ENCODE measurements around the gene RFNG. TPM values are rescaled to one million over a fixed set of nuclear protein-coding genes. Genes with fewer than 3 reads are reported as not detected.

Gene RFNG
- total and polyA plus RNA-seq, 9 donors: 20.9 to 61.3 (median 44.7) TPM

- Histone ChIP-seq H3K9me3 (no peaks in the 10 kb centered on the region), H3K4me3 (no peak overlapping the region), H3K4me1 (ENCODE audit: insufficient read depth) (peaks cover 8% of the 10 kb centered on the region), H3K36me3 (no peaks in the 10 kb centered on the region), H3K27me3 (no peaks in the 10 kb centered on the region), H3K27ac (no peak overlapping the region)
- TF ChIP-seq, protein P1, sequence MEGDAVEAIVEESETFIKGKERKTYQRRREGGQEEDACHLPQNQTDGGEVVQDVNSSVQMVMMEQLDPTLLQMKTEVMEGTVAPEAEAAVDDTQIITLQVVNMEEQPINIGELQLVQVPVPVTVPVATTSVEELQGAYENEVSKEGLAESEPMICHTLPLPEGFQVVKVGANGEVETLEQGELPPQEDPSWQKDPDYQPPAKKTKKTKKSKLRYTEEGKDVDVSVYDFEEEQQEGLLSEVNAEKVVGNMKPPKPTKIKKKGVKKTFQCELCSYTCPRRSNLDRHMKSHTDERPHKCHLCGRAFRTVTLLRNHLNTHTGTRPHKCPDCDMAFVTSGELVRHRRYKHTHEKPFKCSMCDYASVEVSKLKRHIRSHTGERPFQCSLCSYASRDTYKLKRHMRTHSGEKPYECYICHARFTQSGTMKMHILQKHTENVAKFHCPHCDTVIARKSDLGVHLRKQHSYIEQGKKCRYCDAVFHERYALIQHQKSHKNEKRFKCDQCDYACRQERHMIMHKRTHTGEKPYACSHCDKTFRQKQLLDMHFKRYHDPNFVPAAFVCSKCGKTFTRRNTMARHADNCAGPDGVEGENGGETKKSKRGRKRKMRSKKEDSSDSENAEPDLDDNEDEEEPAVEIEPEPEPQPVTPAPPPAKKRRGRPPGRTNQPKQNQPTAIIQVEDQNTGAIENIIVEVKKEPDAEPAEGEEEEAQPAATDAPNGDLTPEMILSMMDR (IDR thresholded peaks at IDR 0.05): no peak
- TF ChIP-seq EP300 (IDR thresholded peaks at IDR 0.05) (no peak), POLR2A (IDR thresholded peaks at IDR 0.05) (no peak)
- intact Hi-C loops (cut with DNase I): no loop called here
- WGBS, 3 donors: 91 to 93% (median 92%) methylated on average over 36 to 40 of the region's 40 CpGs
- peak in 2 of 5 donors; percentile 12 to 28 for DNase-seq
These were observed 41.6 kb upstream of the RFNG start for GRCh38 chr17:82092995-82093751.

DNA sequence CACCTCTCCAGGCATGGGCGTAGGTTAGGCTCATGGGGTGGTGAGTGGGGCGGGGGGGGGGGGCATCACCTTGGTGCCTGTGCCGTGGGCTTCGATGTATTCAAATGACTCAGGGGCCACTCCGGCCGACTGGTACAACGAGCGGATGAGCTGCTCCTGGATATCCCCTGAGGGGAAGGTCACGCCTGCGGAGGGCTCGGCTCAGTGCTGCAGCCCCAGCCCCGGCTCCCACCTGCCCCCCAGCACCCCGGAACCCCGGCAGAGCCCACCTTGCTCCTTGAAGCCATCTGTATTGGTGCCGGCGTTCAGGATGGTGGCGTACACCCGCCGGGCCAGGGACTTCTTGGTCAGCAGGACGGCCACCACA is 41.0 kb upstream of the RFNG start:
- no peaks in the 10 kb centered on the region for H3K9me3 ChIP-seq
- no peak overlapping the region for H3K27ac ChIP-seq
- H3K27me3 ChIP-seq: no peaks in the 10 kb centered on the region
- DNase-seq: peak in 2 of 5 donors; percentile 25 to 35
- H3K4me3 ChIP-seq: no peak overlapping the region
- TF ChIP-seq, protein P1 (IDR thresholded peaks at IDR 0.05): no peak
- TF ChIP-seq POLR2A (IDR thresholded peaks at IDR 0.05) (no peak), EP300 (IDR thresholded peaks at IDR 0.05) (no peak)
- H3K4me1 ChIP-seq (ENCODE audit: insufficient read depth): peaks cover 8% of the 10 kb centered on the region
- intact Hi-C loops (cut with DNase I): no loop called here
- 88 to 95% (median 90%) methylated on average over 20 of the region's 20 CpGs for WGBS, 3 donors
- H3K36me3 ChIP-seq: no peaks in the 10 kb centered on the region

- H3K9me3 ChIP-seq: no peaks in the 10 kb centered on the region
- WGBS, 3 donors: 89 to 93% (median 90%) methylated on average over 19 to 23 of the region's 23 CpGs
- H3K27me3 ChIP-seq: no peaks in the 10 kb centered on the region
- peaks cover 8% of the 10 kb centered on the region for H3K4me1 ChIP-seq (ENCODE audit: insufficient read depth)
- intact Hi-C loops (cut with DNase I): no loop called here
- no peak for TF ChIP-seq POLR2A (IDR thresholded peaks at IDR 0.05)
- TF ChIP-seq, protein P1 (IDR thresholded peaks at IDR 0.05): no peak
- no peak for TF ChIP-seq EP300 (IDR thresholded peaks at IDR 0.05)
- DNase-seq: peak in 2 of 5 donors; percentile 19 to 29
- no peak overlapping the region for H3K27ac ChIP-seq
- H3K36me3 ChIP-seq: no peaks in the 10 kb centered on the region
- no peak overlapping the region for H3K4me3 ChIP-seq
These were observed 40.5 kb upstream of the RFNG start for GRCh38 chr17:82092094-82092586.

DNA sequence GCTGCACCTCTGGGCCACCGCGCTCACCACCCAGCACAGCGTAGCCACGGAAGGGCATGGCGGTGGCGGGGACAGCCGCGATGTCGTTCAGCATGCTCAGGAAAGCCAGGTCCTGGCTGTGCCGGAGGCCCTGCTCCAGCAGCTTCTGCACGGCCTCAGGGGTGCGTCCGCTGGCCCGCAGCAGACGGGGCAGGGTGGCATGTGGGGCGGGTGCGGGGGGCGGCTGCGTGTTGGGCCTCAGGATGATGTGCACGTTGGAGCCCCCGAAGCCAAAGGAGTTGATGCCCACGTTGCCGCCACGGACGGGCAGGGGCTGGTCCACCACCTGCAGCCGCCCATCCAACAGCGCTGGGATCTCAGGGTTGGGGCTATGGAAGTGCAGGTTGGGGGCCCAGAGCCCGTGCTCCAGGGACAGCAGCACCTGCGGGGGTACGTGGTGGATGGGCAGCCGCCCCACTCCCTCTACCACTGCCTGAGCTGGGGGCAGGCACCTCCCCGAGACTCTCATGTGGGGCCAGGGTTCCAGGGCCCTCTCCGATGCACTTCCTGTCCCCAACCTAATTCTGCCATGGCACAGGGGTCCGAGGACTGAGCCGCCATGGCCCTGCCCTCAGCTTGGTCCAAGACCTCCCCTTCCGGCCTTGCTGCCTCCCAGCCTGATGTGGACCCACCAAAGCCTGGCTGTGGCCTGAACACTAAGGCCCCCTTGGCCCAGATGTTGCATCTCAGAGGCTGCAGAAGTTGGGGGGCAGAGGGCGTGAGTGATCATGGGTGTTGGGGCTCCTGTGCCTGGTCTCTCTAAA is 39.9 kb upstream of the RFNG start:
- Histone ChIP-seq H3K27me3 (no peaks in the 10 kb centered on the region), H3K36me3 (no peaks in the 10 kb centered on the region), H3K9me3 (no peaks in the 10 kb centered on the region), H3K4me3 (no peak overlapping the region), H3K4me1 (ENCODE audit: insufficient read depth) (peaks cover 1% of the 10 kb centered on the region), H3K27ac (no peak overlapping the region)
- intact Hi-C loops (cut with DNase I): no loop called here
- DNase-seq: peak in 1 of 5 donors; percentile 32
- TF ChIP-seq POLR2A (IDR thresholded peaks at IDR 0.05) (no peak), EP300 (IDR thresholded peaks at IDR 0.05) (no peak)
- WGBS, 3 donors: 94 to 95% (median 94%) methylated on average over 31 to 37 of the region's 37 CpGs
